Measurements from ENCODE around the gene CASKIN2. TPM values are rescaled to one million over a fixed set of nuclear protein-coding genes. Genes with fewer than 3 reads are reported as not detected.

Gene CASKIN2
- total and polyA plus RNA-seq, 4 donors: 4.0 to 63.4 (median 35.2) TPM

GRCh38 chr17:75517297-75517865 lies 2.0 kb upstream of the CASKIN2 start:
- Histone ChIP-seq H3K36me3 (ENCODE audit: control insufficient read depth in 1 of 2, insufficient read depth in 2 of 2, low read length in 1 of 2) (no peaks in the 10 kb centered on the region), H3K9me3 (ENCODE audit: control insufficient read depth, low read length) (no peaks in the 10 kb centered on the region), H3K27ac (ENCODE audit: low read depth in 1 of 2, low read length in 2 of 2) (no peak overlapping the region), H3K4me3 (ENCODE audit: low read length in 2 of 2) (peak overlapping the region in 1 of 2 donors; percentile 19), H3K27me3 (ENCODE audit: control insufficient read depth in 1 of 2, insufficient read depth in 2 of 2, low read length in 1 of 2) (no peaks in the 10 kb centered on the region), H3K4me1 (ENCODE audit: control insufficient read depth in 1 of 2, insufficient read depth in 2 of 2, low read length in 2 of 2) (peaks cover 0 to 2% of the 10 kb centered on the region in 2 donors)
- ATAC-seq (ENCODE audit: low FRiP score): no peak
- 41% methylated on average over 10 of the region's 10 CpGs for WGBS, 2 donors
- DNase-seq: peak in 1 of 2 donors; percentile 44
- intact Hi-C loops (cut with DNase I): loop anchor here (5.0 to 10.0 kb wide), 3 partner anchors 70 to 360 kb away; partner anchors contain the start of genes MYO15B (in 1 of the 2) and TRIM47 (in 1 of the 2)

GRCh38 chr17:75516619-75517296 lies 1.4 kb upstream of the CASKIN2 start:
- WGBS, 2 donors: 0 to 1% methylated on average over 43 to 65 of the region's 65 CpGs

GRCh38 chr17:75516255-75516618 lies 900 bp upstream of the CASKIN2 start, which contains the start of gene TSEN54:
Gene TSEN54 (plus strand): TSS chr17:75516528. CDS start chr17:75516561, 33 bp downstream.
- 0% methylated on average over 26 to 45 of the region's 45 CpGs for WGBS, 2 donors
- DNase-seq: peak; percentile 98 to 99
- ATAC-seq (ENCODE audit: low FRiP score): peak; percentile 95
- Histone ChIP-seq H3K4me1 (ENCODE audit: control insufficient read depth in 1 of 2, insufficient read depth in 2 of 2, low read length in 2 of 2) (peaks cover 0 to 2% of the 10 kb centered on the region in 2 donors), H3K4me3 (ENCODE audit: low read length in 2 of 2) (peak within 1 kb of the TSS; percentile 61 to 77), H3K36me3 (ENCODE audit: control insufficient read depth in 1 of 2, insufficient read depth in 2 of 2, low read length in 1 of 2) (no peaks in the 10 kb centered on the region), H3K9me3 (ENCODE audit: control insufficient read depth, low read length) (no peaks in the 10 kb centered on the region), H3K27ac (ENCODE audit: low read depth in 1 of 2, low read length in 2 of 2) (peak within 1 kb of the TSS in 1 of 2 donors; percentile 15), H3K27me3 (ENCODE audit: control insufficient read depth in 1 of 2, insufficient read depth in 2 of 2, low read length in 1 of 2) (no peaks in the 10 kb centered on the region)
- intact Hi-C loops (cut with DNase I): loop anchor here (1.0 to 10.0 kb wide), 4 partner anchors 71 to 361 kb away; partner anchors contain the start of genes MYO15B (in 1 of the 2) and TRIM47 (in 1 of the 2)

More at GRCh38 chr17:75516619-75517296, 1.4 kb upstream of the CASKIN2 start:
- H3K4me3 ChIP-seq (ENCODE audit: low read length in 2 of 2): peak overlapping the region; percentile 19 to 77
- no peak overlapping the region for H3K27ac ChIP-seq (ENCODE audit: low read depth in 1 of 2, low read length in 2 of 2)
- peak in 1 of 2 donors; percentile 65 for DNase-seq
- H3K9me3 ChIP-seq (ENCODE audit: control insufficient read depth, low read length): no peaks in the 10 kb centered on the region
- no peak for ATAC-seq (ENCODE audit: low FRiP score)
- intact Hi-C loops (cut with DNase I): loop anchor here (1.0 to 10.0 kb wide), 4 partner anchors 71 to 361 kb away; partner anchors contain the start of genes MYO15B (in 1 of the 2) and TRIM47 (in 1 of the 2)
- no peaks in the 10 kb centered on the region for H3K27me3 ChIP-seq (ENCODE audit: control insufficient read depth in 1 of 2, insufficient read depth in 2 of 2, low read length in 1 of 2)
- peaks cover 0 to 2% of the 10 kb centered on the region in 2 donors for H3K4me1 ChIP-seq (ENCODE audit: control insufficient read depth in 1 of 2, insufficient read depth in 2 of 2, low read length in 2 of 2)
- no peaks in the 10 kb centered on the region for H3K36me3 ChIP-seq (ENCODE audit: control insufficient read depth in 1 of 2, insufficient read depth in 2 of 2, low read length in 1 of 2)

- Histone ChIP-seq H3K4me1 (ENCODE audit: control insufficient read depth in 1 of 2, insufficient read depth in 2 of 2, low read length in 2 of 2) (peaks cover 0 to 2% of the 10 kb centered on the region in 2 donors), H3K27ac (ENCODE audit: low read depth in 1 of 2, low read length in 2 of 2) (peak overlapping the region in 1 of 2 donors; percentile 34), H3K27me3 (ENCODE audit: control insufficient read depth in 1 of 2, insufficient read depth in 2 of 2, low read length in 1 of 2) (no peaks in the 10 kb centered on the region), H3K36me3 (ENCODE audit: control insufficient read depth in 1 of 2, insufficient read depth in 2 of 2, low read length in 1 of 2) (no peaks in the 10 kb centered on the region), H3K9me3 (ENCODE audit: control insufficient read depth, low read length) (no peaks in the 10 kb centered on the region), H3K4me3 (ENCODE audit: low read length in 2 of 2) (peak overlapping the region; percentile 61 to 77)
- ATAC-seq (ENCODE audit: low FRiP score) (peak; percentile 1), DNase-seq (peak in 1 of 2 donors; percentile 58)
- 1% methylated on average over 18 to 50 of the region's 50 CpGs for WGBS, 2 donors
- intact Hi-C loops (cut with DNase I): loop anchor here (2.0 to 10.0 kb wide), 5 partner anchors 72 to 362 kb away; partner anchors contain the start of genes MYO15B (in 1 of the 2) and TRIM47 (in 1 of the 2)
Measured at GRCh38 chr17:75514919-75515495, 330 bp downstream of the CASKIN2 start.

- no peaks in the 10 kb centered on the region for H3K27me3 ChIP-seq (ENCODE audit: control insufficient read depth in 1 of 2, insufficient read depth in 2 of 2, low read length in 1 of 2)
- no peaks in the 10 kb centered on the region for H3K36me3 ChIP-seq (ENCODE audit: control insufficient read depth in 1 of 2, insufficient read depth in 2 of 2, low read length in 1 of 2)
- no peaks in the 10 kb centered on the region for H3K9me3 ChIP-seq (ENCODE audit: control insufficient read depth, low read length)
- H3K27ac ChIP-seq (ENCODE audit: low read depth in 1 of 2, low read length in 2 of 2): peak overlapping the region in 1 of 2 donors; percentile 34
- 0 to 4% methylated on average over 15 of the region's 15 CpGs for WGBS, 2 donors
- no peak for ATAC-seq (ENCODE audit: low FRiP score)
- H3K4me3 ChIP-seq (ENCODE audit: low read length in 2 of 2): peak overlapping the region; percentile 61 to 77
- peak in 1 of 2 donors; percentile 62 for DNase-seq
- intact Hi-C loops (cut with DNase I): loop anchor here (2.0 to 10.0 kb wide), 3 partner anchors 88 to 192 kb away; no protein-coding TSS in a partner anchor
- H3K4me1 ChIP-seq (ENCODE audit: control insufficient read depth in 1 of 2, insufficient read depth in 2 of 2, low read length in 2 of 2): peaks cover 0 to 2% of the 10 kb centered on the region in 2 donors
Measured at GRCh38 chr17:75514299-75514918, 928 bp downstream of the CASKIN2 start.

- Histone ChIP-seq H3K27ac (ENCODE audit: low read depth in 1 of 2, low read length in 2 of 2) (no peak overlapping the region), H3K27me3 (ENCODE audit: control insufficient read depth in 1 of 2, insufficient read depth in 2 of 2, low read length in 1 of 2) (no peaks in the 10 kb centered on the region), H3K4me1 (ENCODE audit: control insufficient read depth in 1 of 2, insufficient read depth in 2 of 2, low read length in 2 of 2) (peaks cover 2 to 3% of the 10 kb centered on the region in 2 donors), H3K4me3 (ENCODE audit: low read length in 2 of 2) (no peak overlapping the region), H3K9me3 (ENCODE audit: control insufficient read depth, low read length) (no peaks in the 10 kb centered on the region), H3K36me3 (ENCODE audit: control insufficient read depth in 1 of 2, insufficient read depth in 2 of 2, low read length in 1 of 2) (no peaks in the 10 kb centered on the region)
- DNase-seq: no peak
- no peak for ATAC-seq (ENCODE audit: low FRiP score)
- WGBS, 2 donors: 71 to 76% methylated on average over 17 of the region's 17 CpGs
- intact Hi-C loops (cut with DNase I): loop anchor here in 1 of 2 donors (10.0 kb wide), 1 partner anchor 189 kb away; no protein-coding TSS in a partner anchor
Measured at GRCh38 chr17:75513641-75514000, 1.7 kb downstream of the CASKIN2 start.

GRCh38 chr17:75512926-75513640 lies 2.3 kb downstream of the CASKIN2 start:
- peaks cover 2 to 3% of the 10 kb centered on the region in 2 donors for H3K4me1 ChIP-seq (ENCODE audit: control insufficient read depth in 1 of 2, insufficient read depth in 2 of 2, low read length in 2 of 2)
- H3K9me3 ChIP-seq (ENCODE audit: control insufficient read depth, low read length): no peaks in the 10 kb centered on the region
- H3K27ac ChIP-seq (ENCODE audit: low read depth in 1 of 2, low read length in 2 of 2): no peak overlapping the region
- H3K4me3 ChIP-seq (ENCODE audit: low read length in 2 of 2): no peak overlapping the region
- ATAC-seq (ENCODE audit: low FRiP score) (no peak), DNase-seq (no peak)
- no peaks in the 10 kb centered on the region for H3K27me3 ChIP-seq (ENCODE audit: control insufficient read depth in 1 of 2, insufficient read depth in 2 of 2, low read length in 1 of 2)
- intact Hi-C loops (cut with DNase I): loop anchor here in 1 of 2 donors (10.0 kb wide), 1 partner anchor 188 kb away; no protein-coding TSS in a partner anchor
- no peaks in the 10 kb centered on the region for H3K36me3 ChIP-seq (ENCODE audit: control insufficient read depth in 1 of 2, insufficient read depth in 2 of 2, low read length in 1 of 2)
- 46 to 47% methylated on average over 10 of the region's 10 CpGs for WGBS, 2 donors

Data from aorta (tissue), 5 donors.